ENCODE results near the gene YARS1.

GRCh38 chr1:32766328-32766972 lies 50.7 kb downstream of the YARS1 start:
- TF ChIP-seq POLR2A (IDR thresholded peaks at IDR 0.05; ENCODE audit: low read depth, low read length): no peak
- no peak for TF ChIP-seq CTCF (conservative IDR thresholded peaks at IDR 0.05; ENCODE audit: low read depth, low read length)
- no peak for TF ChIP-seq CHD1 (IDR thresholded peaks at IDR 0.05; ENCODE audit: low read depth, low read length)
- no peak for TF ChIP-seq RAD21 (IDR thresholded peaks at IDR 0.05; ENCODE audit: low read length)
- TF ChIP-seq RFX5 (IDR thresholded peaks at IDR 0.05; ENCODE audit: low read depth, low read length): no peak
- TF ChIP-seq MAFK (IDR thresholded peaks at IDR 0.05; ENCODE audit: low read depth, low read length): no peak
- TF ChIP-seq CEBPB (IDR thresholded peaks at IDR 0.05; ENCODE audit: low read depth, low read length): no peak
- TF ChIP-seq SMC3 (IDR thresholded peaks at IDR 0.05; ENCODE audit: low read depth, low read length): no peak
- TF ChIP-seq MAZ (IDR thresholded peaks at IDR 0.05; ENCODE audit: borderline replicate concordance, low read depth, low read length): no peak
- no peak for TF ChIP-seq FOS (IDR thresholded peaks at IDR 0.05; ENCODE audit: low read depth, low read length)
